Eye (tissue), 1 donor: Measurements from ENCODE around the gene ZNF559.
A peak's percentile ranks its signal among the peaks of the same experiment; 100 is the strongest.
"Not testable (repeated sequence)": the region's sequence is repeated elsewhere in the genome, so short reads cannot be mapped to it uniquely, and the experiment has no call there.

ENCODE experiments used
- DNase-seq: peaks from one replicate; pipeline ENCODE4 v3.0.0-alpha.2; 2015

Gene ZNF559

GRCh38 chr19:9323919-9324583, at the start of gene ZNF559:
TSS of gene ZNF559 (plus strand) at chr19:9324179. CDS start at chr19:9338550, 14,371 bp downstream.
- peak; percentile 99 for DNase-seq

DNA sequence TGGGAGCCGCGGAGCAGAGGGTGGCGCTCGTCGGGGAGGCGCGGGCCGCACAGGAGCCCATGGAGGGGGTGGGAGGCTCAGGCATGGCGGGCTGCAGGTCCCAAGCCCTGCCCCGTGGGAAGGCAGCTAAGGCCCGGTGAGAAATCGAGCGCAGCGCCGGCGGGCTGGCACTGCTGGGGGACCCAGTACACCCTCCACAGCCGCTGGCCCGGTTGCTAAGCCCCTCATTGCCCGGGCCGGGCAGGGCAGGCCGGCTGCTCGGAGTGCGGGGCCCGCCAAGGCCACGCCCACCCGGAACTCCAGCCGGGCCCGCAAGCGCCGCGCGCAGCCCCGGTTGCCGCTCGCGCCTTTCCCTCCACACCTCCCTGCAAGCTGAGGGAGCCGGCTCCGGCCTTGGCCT, 40.5 kb upstream of the ZNF559 start:
- peak; percentile 17 for DNase-seq

- DNase-seq = no peak
Measured at GRCh38 chr19:9289231-9289884, 34.6 kb upstream of the ZNF559 start.

GRCh38 chr19:9295411-9295849, 28.5 kb upstream of the ZNF559 start:
- DNase-seq = no peak

- DNase-seq = no peak
Measured at GRCh38 chr19:9296336-9296735, 27.6 kb upstream of the ZNF559 start.

DNA sequence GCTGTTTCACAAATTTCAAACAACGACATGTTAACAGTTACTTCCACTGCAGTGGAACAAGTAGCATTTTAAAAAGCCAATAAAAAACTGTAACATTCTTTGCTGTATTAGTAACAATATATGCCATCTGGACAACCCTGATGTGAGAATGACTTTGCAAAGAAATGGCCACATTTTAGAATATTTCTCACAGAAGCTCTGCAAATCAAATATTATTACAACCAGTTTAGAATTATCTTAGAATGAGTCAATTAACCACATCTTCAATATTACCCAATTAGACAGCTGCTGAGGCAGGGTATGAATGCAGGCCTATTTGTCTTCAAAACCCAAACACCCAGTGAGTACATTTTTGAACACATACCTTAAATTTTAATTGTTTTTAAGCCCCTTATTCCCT, 17.5 kb upstream of the ZNF559 start:
- no peak for DNase-seq

- no peak for DNase-seq
Measured at GRCh38 chr19:9308091-9308770, 15.7 kb upstream of the ZNF559 start.

DNA sequence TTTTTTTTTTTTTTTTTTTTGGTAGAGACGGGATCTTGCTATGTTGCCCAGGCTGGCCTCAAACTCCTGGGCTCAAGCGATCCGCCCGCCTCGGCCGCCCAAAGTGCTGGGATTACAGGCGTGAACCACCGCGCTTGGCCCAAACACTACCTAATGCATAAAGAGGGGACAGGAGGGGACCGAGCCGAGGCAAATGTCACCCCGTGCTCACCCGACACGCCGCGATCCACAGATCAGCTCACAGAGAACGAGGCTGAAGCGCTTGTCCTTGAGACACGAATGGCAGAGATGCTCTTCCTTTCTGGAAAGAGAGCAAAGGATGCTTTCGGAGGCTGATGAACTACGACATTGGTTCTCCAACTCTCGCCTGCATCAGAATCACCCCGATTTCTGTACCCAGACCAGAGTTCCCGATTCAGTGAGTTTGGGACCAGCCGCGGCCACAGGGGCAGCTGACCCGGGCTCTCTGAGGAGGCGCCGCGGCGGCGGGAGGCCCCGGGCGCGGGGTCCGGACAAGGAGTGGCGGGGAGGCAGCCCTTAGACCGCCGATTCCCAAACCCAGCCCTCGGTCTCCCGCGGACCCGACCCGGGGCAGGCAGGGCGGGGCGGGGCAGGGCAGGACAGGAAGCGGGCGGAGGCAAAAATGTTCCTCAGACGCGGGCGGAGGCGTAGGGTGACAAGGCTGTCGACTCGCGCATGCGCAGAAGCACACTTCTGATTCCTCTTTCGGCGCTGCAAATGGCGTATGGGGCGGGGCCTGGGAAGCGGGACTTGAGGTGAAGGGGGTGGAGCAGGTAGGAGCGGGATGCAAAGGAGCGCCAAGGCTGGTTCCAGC, 14.6 kb upstream of the ZNF559 start, which contains the start of gene ZNF699:
TSS of gene ZNF699 (minus strand) at position 700 of the 835 bp plus-strand sequence. CDS start 4,719 bp downstream, outside the sequence.
- DNase-seq = peak; percentile 100

GRCh38 chr19:9309974-9310446, 14.0 kb upstream of the ZNF559 start:
- no peak for DNase-seq

DNA sequence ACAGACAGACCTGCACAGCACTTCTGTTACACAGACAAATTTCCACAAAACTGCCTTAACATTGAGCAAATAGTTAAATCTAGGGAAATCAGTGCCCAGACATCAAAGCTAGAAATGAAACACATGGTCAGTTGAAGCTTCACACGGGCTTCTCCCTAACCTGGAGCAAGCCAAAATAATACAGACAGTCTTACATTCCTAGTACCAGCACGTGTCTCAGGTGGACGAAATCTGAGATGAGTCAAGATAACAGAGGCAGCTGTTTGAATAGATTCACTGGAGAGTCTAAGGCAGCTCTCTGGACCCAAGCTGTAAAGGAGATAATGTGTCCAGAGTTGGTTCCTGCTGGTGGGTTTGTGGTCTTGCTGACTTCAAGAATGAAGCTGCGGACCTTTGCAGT, 10.2 kb upstream of the ZNF559 start:
- no peak for DNase-seq

- DNase-seq = no peak
Measured at GRCh38 chr19:9321338-9321737, 2.6 kb upstream of the ZNF559 start.

GRCh38 chr19:9321756-9322155, 2.2 kb upstream of the ZNF559 start:
- DNase-seq = not testable (repeated sequence)

GRCh38 chr19:9322201-9322600, 1.8 kb upstream of the ZNF559 start:
- not testable (repeated sequence) for DNase-seq

DNA sequence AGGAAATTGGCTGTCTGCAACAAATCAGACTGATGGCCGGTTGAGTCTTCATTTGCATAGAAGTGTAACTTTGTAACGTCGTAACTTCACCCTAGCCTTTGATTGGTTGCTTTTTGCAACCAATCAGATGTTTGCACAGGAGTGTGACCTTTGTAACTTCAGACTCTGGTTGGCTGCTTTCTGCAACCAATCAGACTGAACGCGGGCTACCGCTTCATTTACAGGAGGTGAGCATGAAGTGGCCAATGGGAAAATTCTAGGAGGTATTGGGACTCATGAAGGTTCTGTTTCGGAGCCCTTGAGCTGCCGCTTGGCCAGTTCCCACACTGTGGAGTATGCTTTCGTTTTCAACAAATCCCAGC, 441 bp upstream of the ZNF559 start:
- DNase-seq = no peak

GRCh38 chr19:9324584-9324962, 594 bp downstream of the ZNF559 start:
- peak; percentile 28 for DNase-seq

DNA sequence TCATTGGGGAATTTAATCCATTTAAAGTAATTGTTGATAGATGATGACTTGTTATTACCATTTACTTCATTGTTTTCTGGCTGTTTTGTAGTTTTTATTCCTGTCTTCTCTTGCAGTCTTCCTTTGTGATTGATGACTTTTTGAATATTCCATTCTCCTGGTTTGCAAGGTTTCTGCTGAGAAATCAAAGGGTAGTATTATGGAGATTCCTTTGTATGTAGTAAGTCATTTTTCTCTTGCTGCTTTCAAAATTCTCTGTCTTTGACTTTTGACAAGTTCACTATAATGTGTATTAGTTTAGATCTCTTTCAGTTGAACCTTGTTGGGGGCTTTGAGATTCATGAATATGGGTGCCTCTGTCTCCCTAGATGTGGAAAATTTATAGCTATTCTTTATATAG, 6.0 kb downstream of the ZNF559 start:
- no peak for DNase-seq

GRCh38 chr19:9342610-9343304, 18.8 kb downstream of the ZNF559 start:
- no peak for DNase-seq

- no peak for DNase-seq
Measured at GRCh38 chr19:9345005-9345404, 21.0 kb downstream of the ZNF559 start.

DNA sequence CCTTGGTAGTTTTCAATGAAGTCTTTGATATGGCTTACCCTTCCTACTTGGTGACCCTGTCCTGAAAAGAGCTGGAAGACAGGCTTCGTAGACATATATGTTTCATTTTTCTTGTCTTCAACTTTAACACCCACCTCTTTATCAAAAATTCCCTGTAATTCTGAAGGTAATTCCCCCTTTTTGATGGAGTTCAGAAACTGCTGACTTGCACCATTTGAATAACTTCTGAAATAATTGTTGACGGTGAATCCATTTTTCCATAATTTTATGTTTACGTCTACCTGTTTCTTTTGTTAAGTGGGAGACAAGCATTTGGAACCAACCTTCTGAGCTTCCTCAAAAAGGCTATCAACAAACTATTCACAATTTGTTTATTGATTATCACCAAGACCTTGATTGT, 24.3 kb downstream of the ZNF559 start:
- no peak for DNase-seq

DNA sequence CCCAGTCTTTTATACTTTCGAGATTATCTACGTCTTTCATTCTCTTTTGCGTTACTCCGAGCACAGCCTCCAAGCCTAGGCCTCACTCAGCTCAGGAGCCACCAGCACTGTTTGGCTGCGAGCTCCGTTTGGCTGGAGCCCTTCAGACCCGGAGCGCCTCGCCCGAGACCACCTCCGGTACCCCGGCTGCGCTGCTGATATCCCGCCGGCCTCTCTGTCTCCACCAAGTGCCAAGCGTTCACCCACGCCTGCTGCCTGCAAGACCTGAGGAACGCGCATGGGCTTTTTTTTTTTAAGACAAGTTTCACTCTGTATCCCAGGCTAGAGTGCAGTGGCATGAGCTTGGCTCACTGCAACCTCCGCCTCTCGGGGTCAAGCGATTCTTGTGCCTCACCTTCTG, 24.7 kb downstream of the ZNF559 start:
- no peak for DNase-seq

GRCh38 chr19:9352505-9352904, 28.5 kb downstream of the ZNF559 start:
- no peak for DNase-seq

- no peak for DNase-seq
Measured at GRCh38 chr19:9353011-9353410, 29.0 kb downstream of the ZNF559 start.
